Measurements from ENCODE around the gene CSNK2A3.

GRCh38 chr11:11324090-11324489, 29.0 kb downstream of the CSNK2A3 start:
- TF ChIP-seq CTCF (conservative IDR thresholded peaks at IDR 0.05) (no peak), EZH2 (IDR thresholded peaks at IDR 0.05; ENCODE audit: low read depth) (no peak)

All from PC-9 (cell line).